ENCODE measurements around the gene TENT4A. TPM values are rescaled to one million over a fixed set of nuclear protein-coding genes. Genes with fewer than 3 reads are reported as not detected.

TENT4A gene
- total RNA-seq, 1 donor from 2014 or later, result 45.7 TPM

- peaks cover 19% of the 10 kb centered on the region for H3K36me3 Mint-ChIP-seq
- H3K9me3 Mint-ChIP-seq, result peaks cover 33% of the 10 kb centered on the region
- no peak overlapping the region for H3K27ac Mint-ChIP-seq
- H3K4me1 Mint-ChIP-seq, result no peaks in the 10 kb centered on the region
- H3K27me3 Mint-ChIP-seq (ENCODE audit: low read depth), result no peaks in the 10 kb centered on the region
- TF ChIP-seq, protein P1, sequence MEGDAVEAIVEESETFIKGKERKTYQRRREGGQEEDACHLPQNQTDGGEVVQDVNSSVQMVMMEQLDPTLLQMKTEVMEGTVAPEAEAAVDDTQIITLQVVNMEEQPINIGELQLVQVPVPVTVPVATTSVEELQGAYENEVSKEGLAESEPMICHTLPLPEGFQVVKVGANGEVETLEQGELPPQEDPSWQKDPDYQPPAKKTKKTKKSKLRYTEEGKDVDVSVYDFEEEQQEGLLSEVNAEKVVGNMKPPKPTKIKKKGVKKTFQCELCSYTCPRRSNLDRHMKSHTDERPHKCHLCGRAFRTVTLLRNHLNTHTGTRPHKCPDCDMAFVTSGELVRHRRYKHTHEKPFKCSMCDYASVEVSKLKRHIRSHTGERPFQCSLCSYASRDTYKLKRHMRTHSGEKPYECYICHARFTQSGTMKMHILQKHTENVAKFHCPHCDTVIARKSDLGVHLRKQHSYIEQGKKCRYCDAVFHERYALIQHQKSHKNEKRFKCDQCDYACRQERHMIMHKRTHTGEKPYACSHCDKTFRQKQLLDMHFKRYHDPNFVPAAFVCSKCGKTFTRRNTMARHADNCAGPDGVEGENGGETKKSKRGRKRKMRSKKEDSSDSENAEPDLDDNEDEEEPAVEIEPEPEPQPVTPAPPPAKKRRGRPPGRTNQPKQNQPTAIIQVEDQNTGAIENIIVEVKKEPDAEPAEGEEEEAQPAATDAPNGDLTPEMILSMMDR (IDR thresholded peaks at IDR 0.05; ENCODE audit: unreplicated experiment), result no peak
- H3K4me3 Mint-ChIP-seq, result no peak overlapping the region
- no peak for DNase-seq (ENCODE audit: low spot score in 2 of 2, unreplicated experiment in 2 of 2)
These were observed 38.8 kb upstream of the TENT4A start for GRCh38 chr5:6674421-6674820.

GRCh38 chr5:6674886-6675285 is 38.3 kb upstream of the TENT4A start:
- no peaks in the 10 kb centered on the region for H3K4me1 Mint-ChIP-seq
- peaks cover 15% of the 10 kb centered on the region for H3K36me3 Mint-ChIP-seq
- peaks cover 2% of the 10 kb centered on the region for H3K27me3 Mint-ChIP-seq (ENCODE audit: low read depth)
- H3K9me3 Mint-ChIP-seq, result peaks cover 33% of the 10 kb centered on the region
- no peak overlapping the region for H3K27ac Mint-ChIP-seq
- TF ChIP-seq, protein P1 (IDR thresholded peaks at IDR 0.05; ENCODE audit: unreplicated experiment), result no peak
- no peak for DNase-seq (ENCODE audit: low spot score in 2 of 2, unreplicated experiment in 2 of 2)
- H3K4me3 Mint-ChIP-seq, result no peak overlapping the region

DNA sequence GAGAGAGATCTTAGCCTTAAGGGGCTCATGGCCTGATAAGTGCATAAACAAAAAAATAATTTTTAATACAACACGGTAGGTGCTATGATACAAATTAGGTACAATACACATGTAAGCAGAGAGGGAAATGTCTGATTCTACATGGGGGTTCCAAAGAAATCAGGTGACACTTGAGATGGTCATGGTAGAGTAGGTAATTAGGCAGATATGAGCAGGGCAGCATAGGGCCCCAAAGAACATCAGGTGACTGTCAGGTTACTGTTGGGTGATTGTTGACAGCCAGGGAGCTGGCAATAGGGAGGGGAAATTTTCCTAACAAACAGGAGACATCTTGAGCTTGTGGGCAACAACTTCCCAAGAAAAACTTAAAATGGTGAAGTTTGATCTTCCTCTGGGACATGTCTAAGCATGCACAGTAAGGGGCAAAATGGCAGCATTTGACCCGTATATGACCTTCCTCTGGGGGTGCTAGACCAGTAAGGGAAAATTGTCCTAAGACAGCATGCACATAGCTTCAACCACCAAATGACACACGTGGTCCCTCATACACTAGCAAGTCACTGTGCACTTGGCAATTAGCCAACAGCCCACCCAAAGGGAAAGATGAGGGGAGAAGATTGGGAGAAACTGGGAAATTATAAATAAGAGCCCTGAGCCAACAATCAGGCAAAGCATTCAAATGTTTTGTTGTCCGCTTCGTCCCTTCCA is 37.3 kb upstream of the TENT4A start:
- Mint-ChIP-seq H3K27me3 (ENCODE audit: low read depth) (peaks cover 6% of the 10 kb centered on the region), H3K4me1 (no peaks in the 10 kb centered on the region), H3K4me3 (no peak overlapping the region), H3K27ac (no peak overlapping the region), H3K36me3 (peaks cover 9% of the 10 kb centered on the region), H3K9me3 (peaks cover 32% of the 10 kb centered on the region)
- TF ChIP-seq, protein P1 (IDR thresholded peaks at IDR 0.05; ENCODE audit: unreplicated experiment), result no peak
- no peak for DNase-seq (ENCODE audit: low spot score in 2 of 2, unreplicated experiment in 2 of 2)

DNA sequence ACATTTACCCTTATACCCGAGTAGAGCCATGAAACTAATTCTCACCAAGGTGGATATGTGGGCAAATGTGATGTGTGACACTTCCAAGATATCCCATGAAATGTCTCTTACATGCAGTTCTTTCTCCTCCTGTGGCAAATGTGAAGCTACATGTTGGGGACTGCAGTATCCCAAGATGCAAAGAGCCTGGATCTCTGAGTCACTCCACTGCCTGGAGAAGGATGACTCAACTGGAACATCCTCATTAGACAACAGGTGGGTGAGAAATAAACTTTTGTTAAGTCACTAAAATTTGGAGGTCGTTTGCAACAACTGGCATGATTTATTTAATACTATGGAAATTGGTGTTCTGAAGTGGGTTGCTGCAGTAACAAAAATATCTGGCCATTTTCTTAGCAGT is 36.5 kb upstream of the TENT4A start:
- Mint-ChIP-seq H3K4me1 (no peaks in the 10 kb centered on the region), H3K9me3 (peaks cover 27% of the 10 kb centered on the region), H3K36me3 (peaks cover 9% of the 10 kb centered on the region), H3K27me3 (ENCODE audit: low read depth) (peaks cover 9% of the 10 kb centered on the region), H3K4me3 (no peak overlapping the region), H3K27ac (no peak overlapping the region)
- TF ChIP-seq, protein P1 (IDR thresholded peaks at IDR 0.05; ENCODE audit: unreplicated experiment), result no peak
- no peak for DNase-seq (ENCODE audit: low spot score in 2 of 2, unreplicated experiment in 2 of 2)

DNA sequence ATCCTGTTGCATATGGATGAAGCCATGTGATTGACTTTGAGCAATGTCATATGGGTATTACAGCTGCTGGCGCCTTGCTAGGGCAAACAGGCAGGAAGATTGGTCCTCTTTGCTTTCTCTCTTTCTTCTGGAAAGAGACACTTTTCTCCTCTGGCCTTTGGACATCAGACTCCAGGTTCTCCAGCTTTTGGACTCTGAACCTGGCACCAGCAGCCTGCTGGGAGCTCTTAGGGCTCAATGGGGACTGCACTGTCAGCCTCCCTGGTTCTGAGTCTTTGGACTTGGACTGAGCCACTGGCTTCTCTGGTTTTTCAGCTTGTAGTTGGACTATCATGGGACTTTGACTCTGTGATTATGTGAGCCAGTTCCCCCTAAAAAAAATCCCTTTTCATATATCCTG is 34.8 kb upstream of the TENT4A start:
- H3K36me3 Mint-ChIP-seq, result peaks cover 2% of the 10 kb centered on the region
- H3K4me3 Mint-ChIP-seq, result no peak overlapping the region
- peaks cover 19% of the 10 kb centered on the region for H3K9me3 Mint-ChIP-seq
- peaks cover 15% of the 10 kb centered on the region for H3K27me3 Mint-ChIP-seq (ENCODE audit: low read depth)
- no peak for DNase-seq (ENCODE audit: low spot score in 2 of 2, unreplicated experiment in 2 of 2)
- TF ChIP-seq, protein P1 (IDR thresholded peaks at IDR 0.05; ENCODE audit: unreplicated experiment), result no peak
- H3K4me1 Mint-ChIP-seq, result no peaks in the 10 kb centered on the region
- no peak overlapping the region for H3K27ac Mint-ChIP-seq

Measured in mesothelial cell of epicardium (in vitro differentiated cells).